Measurements from ENCODE around the gene FREY1. TPM values are rescaled to one million over a fixed set of nuclear protein-coding genes. Genes with fewer than 3 reads are reported as not detected.

Gene FREY1
- total and polyA plus RNA-seq, 2 of the 8 experiments (the other 6 are each of a cell fraction or from before 2014, with no cell fraction given) = 0.32 to 1.1 TPM

GRCh38 chr11:45922425-45923082 lies 15.5 kb upstream of the FREY1 start, which contains the start of gene LARGE2 (continued):
- TF ChIP-seq KDM1A (IDR thresholded peaks at IDR 0.05; ENCODE audit: borderline replicate concordance, low read length) (no peak), TCF12 (IDR thresholded peaks at IDR 0.05; ENCODE audit: low read depth, low read length) (no peak), TAF1 (IDR thresholded peaks at IDR 0.05; ENCODE audit: low read depth, low read length) (no peak; the same call in none of the 2 replicates), POU5F1 (IDR thresholded peaks at IDR 0.05; ENCODE audit: low read depth, low read length) (no peak), TAF7 (optimal IDR thresholded peaks at IDR 0.05; ENCODE audit: borderline replicate concordance, low read depth, low read length) (no peak), RBBP5 (IDR thresholded peaks at IDR 0.05; ENCODE audit: borderline replicate concordance, low read depth, low read length) (no peak), USF2 (IDR thresholded peaks at IDR 0.05; ENCODE audit: low read length) (no peak), POLR2AphosphoS5 (IDR thresholded peaks at IDR 0.05; ENCODE audit: low read depth, low read length) (no peak; the same call in 1 of the 2 replicates), BRCA1 (IDR thresholded peaks at IDR 0.05; ENCODE audit: low read depth, low read length) (no peak), TBP (IDR thresholded peaks at IDR 0.05; ENCODE audit: low read depth, low read length) (no peak), GABPA (IDR thresholded peaks at IDR 0.05; ENCODE audit: borderline replicate concordance, insufficient read depth, low read length) (no peak; the same call in 1 of the 2 replicates), SRF (IDR thresholded peaks at IDR 0.05; ENCODE audit: low read depth, low read length) (no peak), JUN (IDR thresholded peaks at IDR 0.05; ENCODE audit: low read depth, low read length) (no peak), CHD1 (IDR thresholded peaks at IDR 0.05; ENCODE audit: low read depth, low read length) (no peak), BCL11A (IDR thresholded peaks at IDR 0.05; ENCODE audit: low read depth in 2 of 2, low read length in 2 of 2) (no peak), RNF2 (IDR thresholded peaks at IDR 0.05; ENCODE audit: borderline replicate concordance, low read depth, low read length, missing control alignments, poor library complexity, severe bottlenecking) (no peak), ATF2 (IDR thresholded peaks at IDR 0.05; ENCODE audit: low read length) (no peak), HDAC2 (IDR thresholded peaks at IDR 0.05; ENCODE audit: borderline replicate concordance in 1 of 2, low read depth in 2 of 2, low read length in 2 of 2) (peak in 1 of 2 experiments; percentile 2; a peak in 1 of 4 replicates), EGR1 (IDR thresholded peaks at IDR 0.05; ENCODE audit: borderline replicate concordance, low read depth, low read length) (peak; percentile 17; the same call in 1 of the 2 replicates), RFX5 (IDR thresholded peaks at IDR 0.05; ENCODE audit: borderline replicate concordance, low read depth, low read length) (no peak)
